Sigmoid colon (tissue), 4 donors: ENCODE results near the gene ARNT2.

Experiments
- POLR2A ChIP-seq, 2 donors: fragments of 450-650 bp; IDR thresholded peaks; one replicate each; pipeline ENCODE4 v1.6.1; 2016; ENCODE audit warnings: antibody characterized with exemption in 2 of 2, mild to moderate bottlenecking in 2 of 2, moderate library complexity in 2 of 2
- POLR2AphosphoS5 ChIP-seq, 4 donors: sonication (generic); formaldehyde crosslinking; IDR thresholded peaks; one replicate each; pipeline ENCODE4 v1.6.1; 2017; ENCODE audit warnings: antibody characterized with exemption in 4 of 4
- TF ChIP-seq, protein P1 (sequence below), 4 experiments: fragments of 450-650 bp in 3 of 4; fragments of 200-600 bp in 1 of 4; IDR thresholded peaks; one replicate each; pipeline ENCODE4 v1.5.1; 2016 to 2019; ENCODE audit warnings: antibody characterized with exemption in 4 of 4, mild to moderate bottlenecking in 3 of 4, moderate library complexity in 2 of 4

DNA sequence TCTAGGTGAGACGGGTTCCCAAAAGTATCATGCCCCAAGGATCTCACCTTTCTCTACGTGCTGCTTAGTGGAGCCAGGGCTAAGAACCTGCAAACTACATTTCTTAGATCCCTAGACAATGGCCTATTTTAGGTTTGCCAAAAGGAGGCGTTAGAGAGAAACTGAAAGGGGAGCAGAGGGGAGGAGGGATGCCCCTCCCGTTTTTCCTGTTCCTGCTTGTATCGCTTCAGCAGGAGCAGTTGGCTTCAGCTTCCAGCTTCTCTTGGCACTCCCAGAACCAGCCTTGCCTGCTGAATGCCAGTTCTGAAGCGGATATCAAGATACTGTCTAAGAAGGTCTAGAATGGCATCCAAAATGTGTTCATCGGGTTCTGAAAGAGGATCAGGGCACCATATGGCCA, 232.5 kb downstream of the ARNT2 start:
- TF ChIP-seq, protein P1, sequence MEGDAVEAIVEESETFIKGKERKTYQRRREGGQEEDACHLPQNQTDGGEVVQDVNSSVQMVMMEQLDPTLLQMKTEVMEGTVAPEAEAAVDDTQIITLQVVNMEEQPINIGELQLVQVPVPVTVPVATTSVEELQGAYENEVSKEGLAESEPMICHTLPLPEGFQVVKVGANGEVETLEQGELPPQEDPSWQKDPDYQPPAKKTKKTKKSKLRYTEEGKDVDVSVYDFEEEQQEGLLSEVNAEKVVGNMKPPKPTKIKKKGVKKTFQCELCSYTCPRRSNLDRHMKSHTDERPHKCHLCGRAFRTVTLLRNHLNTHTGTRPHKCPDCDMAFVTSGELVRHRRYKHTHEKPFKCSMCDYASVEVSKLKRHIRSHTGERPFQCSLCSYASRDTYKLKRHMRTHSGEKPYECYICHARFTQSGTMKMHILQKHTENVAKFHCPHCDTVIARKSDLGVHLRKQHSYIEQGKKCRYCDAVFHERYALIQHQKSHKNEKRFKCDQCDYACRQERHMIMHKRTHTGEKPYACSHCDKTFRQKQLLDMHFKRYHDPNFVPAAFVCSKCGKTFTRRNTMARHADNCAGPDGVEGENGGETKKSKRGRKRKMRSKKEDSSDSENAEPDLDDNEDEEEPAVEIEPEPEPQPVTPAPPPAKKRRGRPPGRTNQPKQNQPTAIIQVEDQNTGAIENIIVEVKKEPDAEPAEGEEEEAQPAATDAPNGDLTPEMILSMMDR (IDR thresholded peaks at IDR 0.05), result no peak
- no peak for TF ChIP-seq POLR2AphosphoS5 (IDR thresholded peaks at IDR 0.05)
- no peak for TF ChIP-seq POLR2A (IDR thresholded peaks at IDR 0.05)
